GM12874 (cell line): Measurements from ENCODE around the gene SLC66A1.

Source experiments
- TF ChIP-seq, protein P1 (sequence below): IDR thresholded peaks from 2 replicates; pipeline ENCODE4 v1.5.1; 2011; ENCODE audit warnings: low read depth, mild to moderate bottlenecking, control low read depth, low read length, moderate library complexity; ENCODE audit not compliant: insufficient read depth

SLC66A1 gene

DNA sequence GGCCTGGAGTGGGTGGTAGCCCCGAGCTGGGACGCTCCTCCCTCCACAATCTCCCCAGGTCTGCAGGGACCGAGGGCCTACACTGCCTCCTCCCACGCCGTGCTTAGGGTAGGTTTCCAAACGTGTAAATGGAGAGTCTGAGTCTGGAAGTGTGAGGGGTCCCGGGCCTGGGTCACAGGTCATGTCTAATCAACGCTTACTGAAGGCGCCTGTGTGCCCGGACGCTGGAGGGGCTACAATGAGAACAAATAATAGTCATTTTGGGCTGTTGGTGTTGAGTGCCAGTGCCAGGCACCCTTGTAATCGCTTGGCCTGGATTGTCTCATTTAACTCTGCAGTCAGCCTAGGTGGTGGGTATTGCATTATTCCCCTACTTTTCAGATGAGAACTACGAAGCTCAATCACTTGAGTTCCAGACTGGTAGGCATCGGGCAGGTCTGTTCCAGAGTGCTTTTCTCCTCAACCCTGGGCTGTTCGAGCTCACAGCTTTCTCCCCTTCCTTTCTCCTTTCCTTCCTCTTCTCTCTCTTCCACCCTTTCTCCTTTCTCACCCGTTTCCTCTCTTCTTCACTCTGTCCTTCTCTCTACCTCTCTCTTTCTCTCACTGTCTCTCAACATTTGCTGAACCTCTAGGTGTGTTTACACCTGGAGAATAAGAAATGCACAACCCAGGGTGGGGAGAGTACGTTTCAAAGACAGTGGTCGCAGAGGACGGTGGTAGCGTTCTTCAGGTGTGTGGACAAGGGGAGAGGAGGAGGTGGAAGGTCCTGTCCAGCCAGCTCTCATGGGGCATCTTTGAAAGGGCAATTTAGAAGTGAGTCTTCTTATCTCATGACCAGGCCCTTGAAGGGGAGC lies 883 bp downstream of the SLC66A1 start:
- TF ChIP-seq, protein P1, sequence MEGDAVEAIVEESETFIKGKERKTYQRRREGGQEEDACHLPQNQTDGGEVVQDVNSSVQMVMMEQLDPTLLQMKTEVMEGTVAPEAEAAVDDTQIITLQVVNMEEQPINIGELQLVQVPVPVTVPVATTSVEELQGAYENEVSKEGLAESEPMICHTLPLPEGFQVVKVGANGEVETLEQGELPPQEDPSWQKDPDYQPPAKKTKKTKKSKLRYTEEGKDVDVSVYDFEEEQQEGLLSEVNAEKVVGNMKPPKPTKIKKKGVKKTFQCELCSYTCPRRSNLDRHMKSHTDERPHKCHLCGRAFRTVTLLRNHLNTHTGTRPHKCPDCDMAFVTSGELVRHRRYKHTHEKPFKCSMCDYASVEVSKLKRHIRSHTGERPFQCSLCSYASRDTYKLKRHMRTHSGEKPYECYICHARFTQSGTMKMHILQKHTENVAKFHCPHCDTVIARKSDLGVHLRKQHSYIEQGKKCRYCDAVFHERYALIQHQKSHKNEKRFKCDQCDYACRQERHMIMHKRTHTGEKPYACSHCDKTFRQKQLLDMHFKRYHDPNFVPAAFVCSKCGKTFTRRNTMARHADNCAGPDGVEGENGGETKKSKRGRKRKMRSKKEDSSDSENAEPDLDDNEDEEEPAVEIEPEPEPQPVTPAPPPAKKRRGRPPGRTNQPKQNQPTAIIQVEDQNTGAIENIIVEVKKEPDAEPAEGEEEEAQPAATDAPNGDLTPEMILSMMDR, result no peak

DNA sequence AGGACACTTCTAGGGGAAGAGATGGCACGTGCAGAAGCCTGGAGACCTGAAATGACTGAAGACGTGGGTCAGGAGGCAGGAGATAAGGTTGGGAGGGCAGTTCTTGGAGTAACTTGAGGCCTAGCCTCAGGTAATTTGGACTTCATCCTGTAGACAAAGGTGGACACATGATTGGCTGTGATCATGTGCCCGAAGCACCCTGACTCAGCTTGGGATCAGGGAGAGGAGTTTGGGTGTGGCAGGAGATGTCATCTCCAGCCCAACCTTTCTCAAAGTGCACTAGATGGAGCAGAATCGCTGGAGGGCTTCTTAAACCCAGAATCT lies 1.5 kb downstream of the SLC66A1 start:
- TF ChIP-seq, protein P1, result no peak

DNA sequence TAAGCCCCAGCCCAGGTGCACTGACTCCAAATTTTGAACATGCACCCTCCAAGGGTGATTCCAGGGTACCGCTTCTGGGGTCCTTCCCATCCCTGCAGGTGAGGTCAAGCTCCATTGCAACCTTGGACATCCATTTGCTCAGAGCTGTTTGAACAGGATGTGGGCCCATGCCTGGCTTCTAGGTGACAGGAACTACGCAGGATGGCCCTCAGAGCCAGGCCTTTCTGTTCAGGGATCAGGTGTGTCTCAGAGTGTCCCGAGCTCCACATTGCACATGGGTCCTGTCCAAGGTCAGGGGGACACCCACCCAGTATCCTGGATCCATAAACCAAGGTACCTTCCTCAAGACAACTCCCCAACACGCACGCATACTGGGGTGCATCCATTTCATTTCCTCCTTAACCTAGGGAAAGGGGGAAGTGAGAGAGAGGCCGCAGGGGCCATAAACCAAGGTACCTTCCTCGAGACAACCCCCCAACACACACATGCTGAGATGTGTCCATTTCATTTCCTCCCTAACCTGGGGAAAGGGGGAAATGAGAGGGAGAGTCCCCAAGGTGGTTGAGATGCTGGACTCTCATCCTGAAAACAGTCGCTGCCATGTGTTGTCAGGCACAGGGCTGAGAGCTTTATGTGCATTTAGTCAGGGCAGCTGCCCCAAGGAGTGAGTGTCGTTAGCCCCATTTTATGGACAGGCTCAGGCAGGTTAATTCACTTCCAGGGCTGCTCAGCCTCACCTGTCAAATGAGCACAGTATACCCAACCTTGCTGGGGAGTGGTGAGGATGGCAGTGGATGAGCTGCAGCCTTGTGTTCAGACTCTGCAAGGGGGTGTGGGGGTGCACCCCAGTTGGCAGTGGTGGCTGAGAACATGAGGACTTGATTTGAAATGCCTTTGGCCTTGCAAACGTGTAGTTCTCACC lies 2.1 kb downstream of the SLC66A1 start:
- TF ChIP-seq, protein P1, result no peak

DNA sequence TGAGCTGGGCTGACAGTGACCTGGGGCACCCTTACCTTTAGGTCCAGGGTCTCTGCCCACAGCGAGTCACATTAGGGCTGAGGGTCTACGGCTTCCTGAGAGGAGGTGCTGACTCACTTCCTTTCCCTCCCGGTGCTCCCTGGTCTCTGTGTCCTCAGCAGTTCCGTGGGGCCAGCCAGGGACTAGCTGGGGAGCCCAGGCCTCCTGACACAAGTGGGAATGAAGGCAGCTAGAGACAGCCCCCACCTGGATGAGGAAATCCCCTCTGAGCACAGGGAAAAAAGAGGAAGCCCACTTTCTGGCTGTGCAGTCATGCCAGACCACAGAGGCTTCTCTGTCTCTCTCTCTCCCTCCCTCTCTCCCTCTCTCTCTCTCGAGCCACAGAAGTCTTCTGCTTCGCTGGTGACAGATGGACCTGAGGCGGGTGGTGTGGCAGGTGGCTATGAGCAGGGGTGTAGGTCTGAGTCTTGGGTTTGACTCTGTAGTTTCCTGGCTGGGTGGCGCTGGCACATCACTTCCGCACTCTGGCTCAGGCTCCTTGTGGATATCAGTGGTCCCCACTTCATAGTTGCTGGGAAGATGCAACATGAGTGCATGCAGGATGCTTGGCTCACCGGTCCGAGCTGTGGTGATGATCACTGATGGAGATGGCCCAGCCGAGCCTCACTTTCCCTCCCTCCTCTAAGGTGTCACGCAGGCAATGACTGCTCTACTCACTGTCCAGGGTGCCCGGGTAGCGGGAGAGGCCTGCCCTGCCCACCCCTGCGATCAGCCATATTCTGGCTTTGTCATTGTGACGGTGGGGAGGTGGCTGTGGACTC lies 3.5 kb downstream of the SLC66A1 start:
- TF ChIP-seq, protein P1, result no peak

DNA sequence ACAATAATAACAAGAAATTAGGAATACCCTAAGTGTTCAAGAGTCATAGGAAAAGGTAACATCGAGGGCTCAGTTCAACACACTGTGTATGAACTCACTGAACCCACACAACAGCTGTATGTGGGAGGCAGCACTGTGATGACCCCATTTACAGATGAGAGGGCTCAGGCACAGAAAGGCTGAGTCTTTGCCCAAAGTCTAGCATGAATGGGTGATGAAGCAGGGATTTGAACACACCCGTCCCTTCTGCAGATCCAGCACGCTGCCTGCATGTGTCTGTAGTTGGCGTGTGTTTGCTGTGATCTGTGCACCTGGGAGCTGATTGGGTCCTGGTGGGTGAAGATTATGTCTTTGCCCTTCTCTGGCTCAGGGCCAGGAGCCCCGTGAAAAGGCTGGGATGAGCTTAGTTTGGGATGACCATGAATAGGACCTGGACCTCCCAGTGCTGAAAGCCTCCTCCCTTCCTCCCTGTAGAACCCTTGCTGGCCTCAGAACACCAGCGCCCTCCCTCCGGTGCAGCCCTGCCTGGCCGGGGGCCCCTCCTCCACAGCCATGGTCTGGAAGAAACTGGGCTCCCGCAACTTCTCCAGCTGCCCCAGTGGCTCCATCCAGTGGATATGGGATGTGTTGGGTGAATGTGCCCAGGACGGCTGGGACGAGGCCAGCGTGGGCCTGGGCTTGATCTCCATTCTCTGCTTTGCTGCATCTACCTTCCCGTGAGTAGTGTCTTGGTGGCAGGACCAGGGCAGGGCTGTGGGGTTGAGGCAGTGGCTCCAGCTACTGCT lies 5.2 kb downstream of the SLC66A1 start:
- TF ChIP-seq, protein P1, result no peak

DNA sequence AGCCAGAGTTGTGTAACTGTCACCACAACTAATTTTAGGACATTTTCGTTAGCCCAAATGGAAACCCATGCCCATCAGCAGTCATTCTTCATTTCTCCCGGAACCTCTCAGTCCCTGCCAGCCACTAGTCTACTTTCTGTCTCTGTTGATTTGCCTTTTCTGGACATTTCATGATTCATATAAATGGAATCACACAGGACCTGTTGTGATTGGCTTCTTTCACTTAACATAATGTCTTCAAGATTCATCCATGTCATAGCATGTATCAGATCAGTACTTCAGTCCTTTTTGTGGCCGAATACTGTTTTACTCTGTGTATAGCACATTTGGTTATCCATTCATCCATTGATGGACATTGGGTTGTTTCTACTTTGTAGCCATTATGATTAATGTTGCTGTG lies 7.1 kb downstream of the SLC66A1 start:
- TF ChIP-seq, protein P1, result no peak
